Thymus (tissue), 11 donors: ENCODE measurements around the gene POFUT2. TPM values are rescaled to one million over a fixed set of nuclear protein-coding genes. Genes with fewer than 3 reads are reported as not detected.

Source experiments
- DNase-seq, 9 donors: peaks; one replicate each; pipeline ENCODE4 v3.0.0-alpha.2; 2013; ENCODE audit warnings: low spot score in 9 of 9, low read depth in 6 of 9, missing footprints in 1 of 9
- H3K27ac ChIP-seq, 2 donors: one replicate each; pipeline ENCODE4 v1.5.1; 2013; ENCODE audit warnings: control low read depth in 1 of 2, low read depth in 1 of 2, low read length in 1 of 2, mild to moderate bottlenecking in 1 of 2, moderate library complexity in 1 of 2
- H3K27me3 ChIP-seq, 2 donors: one replicate each; pipeline ENCODE4 v1.5.1; 2013; ENCODE audit warnings: low read length in 1 of 2; ENCODE audit not compliant: control insufficient read depth in 2 of 2, insufficient read depth in 1 of 2
- H3K36me3 ChIP-seq, 2 donors: one replicate each; pipeline ENCODE4 v1.5.1; 2013; ENCODE audit warnings: low read length in 1 of 2, mild to moderate bottlenecking in 1 of 2, moderate library complexity in 1 of 2; ENCODE audit not compliant: control insufficient read depth in 2 of 2, insufficient read depth in 2 of 2
- H3K4me1 ChIP-seq, 2 donors: one replicate each; pipeline ENCODE4 v1.5.1; 2013; ENCODE audit warnings: low read length in 2 of 2; ENCODE audit not compliant: control insufficient read depth in 2 of 2, insufficient read depth in 2 of 2
- H3K4me3 ChIP-seq, 2 donors: one replicate each; pipeline ENCODE4 v1.5.1; 2013; ENCODE audit warnings: low read length in 2 of 2, control low read depth in 1 of 2, mild to moderate bottlenecking in 1 of 2
- H3K9me3 ChIP-seq, 2 donors: one replicate each; pipeline ENCODE4 v1.5.1; 2013; ENCODE audit warnings: low read length in 1 of 2, mild to moderate bottlenecking in 1 of 2; ENCODE audit not compliant: control insufficient read depth in 2 of 2, insufficient read depth in 1 of 2
- WGBS: extraction: QIAGEN DNeasy Blood & Tissue Kit; methylation state at CpG from one replicate; pipeline ENCODE4 v1.1.7; 2013; 5-methylcytosine and 5-hydroxymethylcytosine counted together
- polyA plus RNA-seq: library from polyadenylated mRNA; stranded (reverse); fragments of 200-250 nt; gene quantifications from one replicate; pipeline ENCODE4 v1.2.3, GENCODE V29; 2013
- total RNA-seq: library from RNA; stranded (reverse); fragments of 120-200 nt; gene quantifications from one replicate; pipeline ENCODE4 v1.2.4, GENCODE V29; 2013
- donor health status: healthy.

POFUT2 gene
- total and polyA plus RNA-seq, 2 donors, result 5.7 to 31.9 TPM

- H3K27ac ChIP-seq, result no peak overlapping the region
- H3K9me3 ChIP-seq, result no peaks in the 10 kb centered on the region
- peaks cover 13 to 32% of the 10 kb centered on the region in 2 donors for H3K4me1 ChIP-seq
- H3K27me3 ChIP-seq, result peaks cover 1 to 30% of the 10 kb centered on the region in 2 donors
- WGBS, result 97% methylated on average over 19 of the region's 19 CpGs
- DNase-seq, result no peak
- H3K4me3 ChIP-seq, result no peak overlapping the region
- peaks cover 6 to 10% of the 10 kb centered on the region in 2 donors for H3K36me3 ChIP-seq
Measured at GRCh38 chr21:45289655-45290515, 2.2 kb upstream of the POFUT2 start.

- H3K27me3 ChIP-seq, result peaks cover 0 to 23% of the 10 kb centered on the region in 2 donors
- H3K27ac ChIP-seq, result no peak overlapping the region
- peaks cover 13 to 17% of the 10 kb centered on the region in 2 donors for H3K36me3 ChIP-seq
- 98% methylated on average over 3 of the region's 3 CpGs for WGBS
- H3K4me1 ChIP-seq, result peaks cover 13 to 26% of the 10 kb centered on the region in 2 donors
- no peak for DNase-seq
- H3K4me3 ChIP-seq, result no peak overlapping the region
- H3K9me3 ChIP-seq, result no peaks in the 10 kb centered on the region
Measured at GRCh38 chr21:45289134-45289533, 1.4 kb upstream of the POFUT2 start.

- no peak overlapping the region for H3K27ac ChIP-seq
- no peaks in the 10 kb centered on the region for H3K9me3 ChIP-seq
- peaks cover 14 to 24% of the 10 kb centered on the region in 2 donors for H3K36me3 ChIP-seq
- DNase-seq, result peak in 1 of 9 donors; percentile 15
- peaks cover 0 to 16% of the 10 kb centered on the region in 2 donors for H3K27me3 ChIP-seq
- 31% methylated on average over 34 of the region's 34 CpGs for WGBS
- H3K4me1 ChIP-seq, result peaks cover 13 to 22% of the 10 kb centered on the region in 2 donors
- peak overlapping the region; percentile 73 to 95 for H3K4me3 ChIP-seq
Measured at GRCh38 chr21:45288441-45288841, 746 bp upstream of the POFUT2 start.

GRCh38 chr21:45286671-45287437 lies 841 bp downstream of the POFUT2 start:
- WGBS, result 27% methylated on average over 54 of the region's 54 CpGs
- Histone ChIP-seq H3K27ac (no peak overlapping the region), H3K4me3 (peak overlapping the region; percentile 73 to 95), H3K4me1 (peaks cover 8 to 9% of the 10 kb centered on the region in 2 donors), H3K27me3 (peaks cover 0 to 7% of the 10 kb centered on the region in 2 donors), H3K36me3 (peaks cover 23 to 35% of the 10 kb centered on the region in 2 donors), H3K9me3 (no peaks in the 10 kb centered on the region)
- DNase-seq, result no peak

GRCh38 chr21:45285266-45285931 lies 2.3 kb downstream of the POFUT2 start:
- peaks cover 8 to 9% of the 10 kb centered on the region in 2 donors for H3K4me1 ChIP-seq
- H3K27me3 ChIP-seq, result peaks cover 0 to 7% of the 10 kb centered on the region in 2 donors
- peaks cover 32 to 50% of the 10 kb centered on the region in 2 donors for H3K36me3 ChIP-seq
- 99% methylated on average over 28 of the region's 28 CpGs for WGBS
- H3K27ac ChIP-seq, result no peak overlapping the region
- peaks cover 0 to under 1% of the 10 kb centered on the region in 2 donors for H3K9me3 ChIP-seq
- no peak overlapping the region for H3K4me3 ChIP-seq
- no peak for DNase-seq

- Histone ChIP-seq H3K27ac (no peak overlapping the region), H3K9me3 (peaks cover 0 to 3% of the 10 kb centered on the region in 2 donors), H3K36me3 (peaks cover 32 to 60% of the 10 kb centered on the region in 2 donors), H3K4me3 (no peak overlapping the region), H3K27me3 (peaks cover 0 to 7% of the 10 kb centered on the region in 2 donors), H3K4me1 (peaks cover 8 to 9% of the 10 kb centered on the region in 2 donors)
- 96% methylated on average over 4 of the region's 4 CpGs for WGBS
- no peak for DNase-seq
Measured at GRCh38 chr21:45284456-45284741, 3.3 kb downstream of the POFUT2 start.

GRCh38 chr21:45283611-45284455 lies 3.9 kb downstream of the POFUT2 start:
- WGBS, result 98% methylated on average over 36 of the region's 36 CpGs
- no peak for DNase-seq
- H3K27me3 ChIP-seq, result peaks cover 0 to 6% of the 10 kb centered on the region in 2 donors
- H3K4me3 ChIP-seq, result no peak overlapping the region
- peaks cover 32 to 60% of the 10 kb centered on the region in 2 donors for H3K36me3 ChIP-seq
- H3K27ac ChIP-seq, result no peak overlapping the region
- H3K9me3 ChIP-seq, result peaks cover 0 to 3% of the 10 kb centered on the region in 2 donors
- peaks cover 8 to 9% of the 10 kb centered on the region in 2 donors for H3K4me1 ChIP-seq

- peaks cover 0 to 3% of the 10 kb centered on the region in 2 donors for H3K9me3 ChIP-seq
- no peak for DNase-seq
- H3K27ac ChIP-seq, result no peak overlapping the region
- peaks cover 3 to 4% of the 10 kb centered on the region in 2 donors for H3K4me1 ChIP-seq
- H3K4me3 ChIP-seq, result no peak overlapping the region
- H3K27me3 ChIP-seq, result no peaks in the 10 kb centered on the region
- WGBS, result 98% methylated on average over 29 of the region's 31 CpGs
- peaks cover 38 to 66% of the 10 kb centered on the region in 2 donors for H3K36me3 ChIP-seq
Measured at GRCh38 chr21:45283035-45283610, 4.6 kb downstream of the POFUT2 start.
